Hepatocyte (in vitro differentiated cells): Measurements from ENCODE around the gene SEZ6. TPM values are rescaled to one million over a fixed set of nuclear protein-coding genes. Genes with fewer than 3 reads are reported as not detected.

Experiments
- DNase-seq: peaks from one replicate; pipeline ENCODE4 v3.0.0-alpha.2; 2016; ENCODE audit warnings: low spot score
- H2AFZ ChIP-seq: fragments of 200-600 bp; sonication (generic); 2 replicates; pipeline ENCODE4 v1.6.0; 2016; ENCODE audit warnings: antibody characterized with exemption, mild to moderate bottlenecking
- H3K27ac ChIP-seq: fragments of 200-600 bp; sonication (generic); 2 replicates; pipeline ENCODE4 v1.5.1; 2016; ENCODE audit warnings: mild to moderate bottlenecking
- H3K27me3 ChIP-seq: fragments of 200-600 bp; sonication (generic); 2 replicates; pipeline ENCODE4 v1.6.1; 2016
- H3K36me3 ChIP-seq: fragments of 200-600 bp; sonication (generic); replicated peaks from 2 replicates; pipeline ENCODE4 v1.5.1; 2016; ENCODE audit warnings: low read depth; ENCODE audit not compliant: insufficient read depth
- H3K4me1 ChIP-seq: fragments of 200-600 bp; sonication (generic); 2 replicates; pipeline ENCODE4 v1.5.1; 2016; ENCODE audit warnings: mild to moderate bottlenecking, moderate library complexity; ENCODE audit not compliant: insufficient read depth
- H3K4me2 ChIP-seq: fragments of 200-600 bp; sonication (generic); 2 replicates; pipeline ENCODE4 v1.6.0; 2016
- H3K4me3 ChIP-seq: fragments of 200-600 bp; sonication (generic); 2 replicates; pipeline ENCODE4 v1.5.1; 2016; ENCODE audit warnings: mild to moderate bottlenecking
- H3K79me2 ChIP-seq: fragments of 200-600 bp; sonication (generic); 2 replicates; pipeline ENCODE4 v1.6.0; 2017; ENCODE audit warnings: mild to moderate bottlenecking
- H3K9me2 ChIP-seq: fragments of 200-600 bp; sonication (generic); replicated peaks from 2 replicates; pipeline ENCODE4 v1.6.0; 2017; ENCODE audit warnings: mild to moderate bottlenecking; ENCODE audit not compliant: insufficient read depth
- H3K9me3 ChIP-seq: fragments of 200-600 bp; sonication (generic); 2 replicates; pipeline ENCODE4 v1.5.1; 2016; ENCODE audit warnings: low read depth, mild to moderate bottlenecking
- H4K20me1 ChIP-seq: fragments of 200-600 bp; sonication (generic); 2 replicates; pipeline ENCODE4 v1.6.0; 2016; ENCODE audit warnings: mild to moderate bottlenecking; ENCODE audit not compliant: insufficient read depth, poor library complexity, severe bottlenecking
- EZH2 ChIP-seq: fragments of 200-600 bp; sonication (generic); IDR thresholded peaks from 2 replicates; pipeline ENCODE4 v1.6.1; 2016; ENCODE audit warnings: antibody characterized with exemption, mild to moderate bottlenecking, borderline replicate concordance
- EZH2phosphoT487 ChIP-seq: fragments of 200-600 bp; sonication (generic); IDR thresholded peaks from one replicate; pipeline ENCODE4 v1.6.1; 2018; ENCODE audit warnings: antibody characterized with exemption, mild to moderate bottlenecking, low read depth, moderate library complexity; ENCODE audit not compliant: unreplicated experiment, severe bottlenecking
- WGBS: methylation state at CpG from one replicate; pipeline ENCODE4 v1.1.6; 2016; ENCODE audit warnings: low lambda C conversion rate; ENCODE audit errors: missing lambda C conversion rate; 5-methylcytosine and 5-hydroxymethylcytosine counted together
- polyA plus RNA-seq: library from polyadenylated mRNA; unstranded; fragments of >200 nt; fragmentation: Nextera tagmentation; extraction: Ambion mirVana; gene quantifications from 2 replicates; pipeline ENCODE4 v1.2.1, GENCODE V29; 2016
- total RNA-seq: library from RNA; depleted of rRNA; stranded (reverse); fragments of >200 nt; gene quantifications from 2 replicates; pipeline ENCODE4 v1.2.3, GENCODE V29; 2014
- TF ChIP-seq, protein P1 (sequence below): fragments of 200-600 bp; sonication (generic); IDR thresholded peaks from 2 replicates; pipeline ENCODE4 v1.5.1; 2016; ENCODE audit warnings: antibody characterized with exemption, mild to moderate bottlenecking; ENCODE audit not compliant: poor library complexity

SEZ6 gene
- total and polyA plus RNA-seq, 2 experiments from 2014 or later, result 0.81 to 1.2 TPM

- no peaks in the 10 kb centered on the region for H3K27me3 ChIP-seq
- H3K4me3 ChIP-seq, result no peak overlapping the region
- no peak overlapping the region for H3K4me2 ChIP-seq
- H3K9me2 ChIP-seq, result no peaks in the 10 kb centered on the region
- no peak overlapping the region for H3K27ac ChIP-seq
- no peaks in the 10 kb centered on the region for H4K20me1 ChIP-seq
- H3K9me3 ChIP-seq, result no peaks in the 10 kb centered on the region
- no peak for TF ChIP-seq EZH2phosphoT487
- TF ChIP-seq, protein P1, sequence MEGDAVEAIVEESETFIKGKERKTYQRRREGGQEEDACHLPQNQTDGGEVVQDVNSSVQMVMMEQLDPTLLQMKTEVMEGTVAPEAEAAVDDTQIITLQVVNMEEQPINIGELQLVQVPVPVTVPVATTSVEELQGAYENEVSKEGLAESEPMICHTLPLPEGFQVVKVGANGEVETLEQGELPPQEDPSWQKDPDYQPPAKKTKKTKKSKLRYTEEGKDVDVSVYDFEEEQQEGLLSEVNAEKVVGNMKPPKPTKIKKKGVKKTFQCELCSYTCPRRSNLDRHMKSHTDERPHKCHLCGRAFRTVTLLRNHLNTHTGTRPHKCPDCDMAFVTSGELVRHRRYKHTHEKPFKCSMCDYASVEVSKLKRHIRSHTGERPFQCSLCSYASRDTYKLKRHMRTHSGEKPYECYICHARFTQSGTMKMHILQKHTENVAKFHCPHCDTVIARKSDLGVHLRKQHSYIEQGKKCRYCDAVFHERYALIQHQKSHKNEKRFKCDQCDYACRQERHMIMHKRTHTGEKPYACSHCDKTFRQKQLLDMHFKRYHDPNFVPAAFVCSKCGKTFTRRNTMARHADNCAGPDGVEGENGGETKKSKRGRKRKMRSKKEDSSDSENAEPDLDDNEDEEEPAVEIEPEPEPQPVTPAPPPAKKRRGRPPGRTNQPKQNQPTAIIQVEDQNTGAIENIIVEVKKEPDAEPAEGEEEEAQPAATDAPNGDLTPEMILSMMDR, result no peak
- no peak for TF ChIP-seq EZH2
- DNase-seq, result no peak
- no peak overlapping the region for H2AFZ ChIP-seq
- peaks cover 5% of the 10 kb centered on the region for H3K79me2 ChIP-seq
- 85% methylated on average over 7 of the region's 7 CpGs for WGBS
- H3K36me3 ChIP-seq, result no peaks in the 10 kb centered on the region
- peaks cover 5% of the 10 kb centered on the region for H3K4me1 ChIP-seq
Observed at GRCh38 chr17:28906706-28907438, 99.0 kb downstream of the SEZ6 start.

DNA sequence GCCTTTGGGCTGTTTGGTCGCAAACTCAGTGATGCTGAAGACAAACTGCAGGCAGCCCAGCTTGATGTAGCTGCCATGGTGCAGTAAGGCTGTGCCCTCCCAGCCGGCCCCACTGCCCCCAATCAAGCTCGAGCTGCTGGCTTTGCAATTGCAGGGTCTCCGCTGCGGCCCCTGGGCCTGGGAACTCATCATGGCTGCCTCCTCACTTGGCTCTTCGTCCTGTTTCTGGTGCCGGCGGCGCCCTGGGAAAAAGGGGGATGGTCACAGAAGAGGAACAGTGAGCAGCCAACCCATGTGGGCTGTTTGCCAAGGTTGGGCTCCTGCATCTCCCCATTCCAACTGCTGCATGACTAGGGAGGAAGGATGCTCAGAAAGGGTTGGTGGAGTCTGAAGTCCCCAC is 99.6 kb downstream of the SEZ6 start:
- TF ChIP-seq, protein P1, result no peak
- no peak for TF ChIP-seq EZH2phosphoT487
- no peak for TF ChIP-seq EZH2
- WGBS, result 93% methylated on average over 9 of the region's 9 CpGs
- no peak for DNase-seq
- H3K4me3 ChIP-seq, result no peak overlapping the region
- no peak overlapping the region for H3K4me2 ChIP-seq
- no peaks in the 10 kb centered on the region for H3K9me2 ChIP-seq
- no peaks in the 10 kb centered on the region for H4K20me1 ChIP-seq
- H3K36me3 ChIP-seq, result no peaks in the 10 kb centered on the region
- H2AFZ ChIP-seq, result no peak overlapping the region
- H3K79me2 ChIP-seq, result peaks cover 8% of the 10 kb centered on the region
- no peaks in the 10 kb centered on the region for H3K9me3 ChIP-seq
- H3K27me3 ChIP-seq, result no peaks in the 10 kb centered on the region
- H3K4me1 ChIP-seq, result peaks cover 5% of the 10 kb centered on the region
- H3K27ac ChIP-seq, result no peak overlapping the region

Other genes with a start within 250 kb of the SEZ6 start
- gene FAM222B, start 163.2 kb downstream of the SEZ6 start, total RNA-seq, result 7.9 and 10.3 TPM in 2 replicates
- gene FAM222B, start 163.2 kb downstream of the SEZ6 start, polyA plus RNA-seq, result 28.5 and 36.0 TPM in 2 replicates
- gene ERAL1, start 151.0 kb downstream of the SEZ6 start, total RNA-seq, result 30.0 and 42.8 TPM in 2 replicates
- gene ERAL1, start 151.0 kb downstream of the SEZ6 start, polyA plus RNA-seq, result 56.2 and 77.1 TPM in 2 replicates
- gene FLOT2, start 108.3 kb downstream of the SEZ6 start, total RNA-seq, result 31.8 and 42.0 TPM in 2 replicates
- 56.4 and 64.0 TPM in 2 replicates for gene FLOT2, start 108.3 kb downstream of the SEZ6 start, polyA plus RNA-seq
- gene DHRS13, start 103.0 kb downstream of the SEZ6 start, total RNA-seq, result 14.9 and 22.4 TPM in 2 replicates
- gene DHRS13, start 103.0 kb downstream of the SEZ6 start, polyA plus RNA-seq, result 10.8 and 15.4 TPM in 2 replicates
- 18.2 and 19.0 TPM in 2 replicates for gene PHF12, start 54.5 kb downstream of the SEZ6 start, total RNA-seq
- 10.0 and 12.1 TPM in 2 replicates for gene PHF12, start 54.5 kb downstream of the SEZ6 start, polyA plus RNA-seq
- gene PIPOX, start 37.1 kb upstream of the SEZ6 start, total RNA-seq, result 15.8 TPM in 2 replicates
- gene PIPOX, start 37.1 kb upstream of the SEZ6 start, polyA plus RNA-seq, result 8.0 and 10.2 TPM in 2 replicates
- gene MYO18A, start 174.4 kb upstream of the SEZ6 start, total RNA-seq, result 22.0 and 35.6 TPM in 2 replicates
- gene MYO18A, start 174.4 kb upstream of the SEZ6 start, polyA plus RNA-seq, result 32.2 and 33.8 TPM in 2 replicates
- not detected in 2 replicates for gene CRYBA1, start 240.8 kb upstream of the SEZ6 start, total RNA-seq
- not detected in 2 replicates for gene CRYBA1, start 240.8 kb upstream of the SEZ6 start, polyA plus RNA-seq